Activated T-cell treated with anti-CD3 and anti-CD28 coated beads for 4 hours (primary cell): ENCODE data around the gene TMIE.
"Not testable (repeated sequence)": the region's sequence is repeated elsewhere in the genome, so short reads cannot be mapped to it uniquely, and the experiment has no call there.

Experiments
- DNase-seq: peaks from one replicate; pipeline ENCODE4 v3.0.0-alpha.2; 2020

The TMIE gene

GRCh38 chr3:46690798-46691197 is 10.4 kb upstream of the TMIE start:
- DNase-seq: no peak

GRCh38 chr3:46692566-46692990 is 8.6 kb upstream of the TMIE start:
- no peak for DNase-seq

- DNase-seq: peak; percentile 52
Observed at GRCh38 chr3:46693038-46693891, 7.9 kb upstream of the TMIE start, which contains the start of gene ALS2CL. Gene ALS2CL (minus strand): TSS chr3:46693679. CDS start chr3:46689440, 4,239 bp downstream.

GRCh38 chr3:46693892-46694226 is 7.3 kb upstream of the TMIE start:
- peak; percentile 30 for DNase-seq

GRCh38 chr3:46694520-46694919 is 6.7 kb upstream of the TMIE start:
- no peak for DNase-seq

GRCh38 chr3:46695177-46695961 is 5.8 kb upstream of the TMIE start:
- peak; percentile 32 for DNase-seq

GRCh38 chr3:46695962-46696894 is 5.0 kb upstream of the TMIE start:
- no peak for DNase-seq

GRCh38 chr3:46699676-46700523 is 1.3 kb upstream of the TMIE start:
- DNase-seq: no peak

GRCh38 chr3:46700772-46701171 is 420 bp upstream of the TMIE start:
- no peak for DNase-seq

- DNase-seq: no peak
Observed at GRCh38 chr3:46702246-46703012, 1.2 kb downstream of the TMIE start.

GRCh38 chr3:46703013-46703520 is 1.9 kb downstream of the TMIE start:
- DNase-seq: no peak

- DNase-seq: not testable (repeated sequence)
Observed at GRCh38 chr3:46704346-46704745, 3.2 kb downstream of the TMIE start.

GRCh38 chr3:46705022-46705530 is 3.9 kb downstream of the TMIE start:
- DNase-seq: peak; percentile 58

- no peak for DNase-seq
Observed at GRCh38 chr3:46705751-46706552, 4.8 kb downstream of the TMIE start.

GRCh38 chr3:46706771-46707582 is 5.8 kb downstream of the TMIE start:
- DNase-seq: no peak

GRCh38 chr3:46707601-46708011 is 6.4 kb downstream of the TMIE start:
- no peak for DNase-seq

- no peak for DNase-seq
Observed at GRCh38 chr3:46708401-46709156, 7.4 kb downstream of the TMIE start.

- no peak for DNase-seq
Observed at GRCh38 chr3:46709157-46709654, 8.0 kb downstream of the TMIE start.
